SK-N-SH (cell line): ENCODE data around the gene TGM4.

Experiments
- FOXM1 ChIP-seq: IDR thresholded peaks from 2 replicates; pipeline ENCODE4 v1.4.0; 2012; ENCODE audit warnings: low read depth, mild to moderate bottlenecking
- TF ChIP-seq, protein P1 (sequence below): fragments of 200-600 bp; sonication (generic); IDR thresholded peaks from 2 replicates; pipeline ENCODE4 v1.6.1; 2017; ENCODE audit warnings: antibody characterized with exemption, mild to moderate bottlenecking, moderate library complexity
- TF ChIP-seq, protein P2 (sequence below): IDR thresholded peaks from 2 replicates; pipeline ENCODE4 v1.4.0; 2012; ENCODE audit warnings: low read depth

DNA sequence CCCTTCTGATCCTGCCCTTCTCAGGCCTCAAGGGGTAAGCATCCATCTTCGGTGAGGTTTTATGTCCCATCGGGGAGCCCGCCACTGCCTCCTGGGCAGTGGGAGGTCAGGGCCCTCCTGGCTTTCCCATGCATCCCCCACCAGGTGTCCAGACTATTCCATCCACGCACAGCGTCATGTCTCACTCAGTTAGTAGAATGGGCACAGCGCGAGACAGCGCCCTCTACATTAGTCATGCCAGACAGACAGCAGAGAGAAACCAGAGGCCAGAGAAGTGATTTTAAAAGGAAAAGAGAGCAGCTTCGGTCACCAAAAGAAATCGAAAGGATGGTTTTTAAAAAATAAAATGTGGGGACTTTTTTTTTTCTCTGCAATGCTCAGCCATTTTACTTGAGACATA is 51.8 kb downstream of the TGM4 start:
- TF ChIP-seq, protein P1, sequence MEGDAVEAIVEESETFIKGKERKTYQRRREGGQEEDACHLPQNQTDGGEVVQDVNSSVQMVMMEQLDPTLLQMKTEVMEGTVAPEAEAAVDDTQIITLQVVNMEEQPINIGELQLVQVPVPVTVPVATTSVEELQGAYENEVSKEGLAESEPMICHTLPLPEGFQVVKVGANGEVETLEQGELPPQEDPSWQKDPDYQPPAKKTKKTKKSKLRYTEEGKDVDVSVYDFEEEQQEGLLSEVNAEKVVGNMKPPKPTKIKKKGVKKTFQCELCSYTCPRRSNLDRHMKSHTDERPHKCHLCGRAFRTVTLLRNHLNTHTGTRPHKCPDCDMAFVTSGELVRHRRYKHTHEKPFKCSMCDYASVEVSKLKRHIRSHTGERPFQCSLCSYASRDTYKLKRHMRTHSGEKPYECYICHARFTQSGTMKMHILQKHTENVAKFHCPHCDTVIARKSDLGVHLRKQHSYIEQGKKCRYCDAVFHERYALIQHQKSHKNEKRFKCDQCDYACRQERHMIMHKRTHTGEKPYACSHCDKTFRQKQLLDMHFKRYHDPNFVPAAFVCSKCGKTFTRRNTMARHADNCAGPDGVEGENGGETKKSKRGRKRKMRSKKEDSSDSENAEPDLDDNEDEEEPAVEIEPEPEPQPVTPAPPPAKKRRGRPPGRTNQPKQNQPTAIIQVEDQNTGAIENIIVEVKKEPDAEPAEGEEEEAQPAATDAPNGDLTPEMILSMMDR: peak; percentile 14
- TF ChIP-seq, protein P2, sequence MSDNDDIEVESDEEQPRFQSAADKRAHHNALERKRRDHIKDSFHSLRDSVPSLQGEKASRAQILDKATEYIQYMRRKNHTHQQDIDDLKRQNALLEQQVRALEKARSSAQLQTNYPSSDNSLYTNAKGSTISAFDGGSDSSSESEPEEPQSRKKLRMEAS: no peak
- no peak for TF ChIP-seq FOXM1
